HepG2 (cell line): ENCODE data around the gene DST. TPM values are rescaled to one million over a fixed set of nuclear protein-coding genes. Genes with fewer than 3 reads are reported as not detected.

Experiments used
- AGO2 ChIP-seq: fragments of 200-400 bp; formaldehyde crosslinking; optimal IDR thresholded peaks from 2 replicates; pipeline ENCODE3; 2017; ENCODE audit warnings: mild to moderate bottlenecking, low read depth, low read length, moderate library complexity
- CBFB ChIP-seq: sonication (generic); formaldehyde crosslinking; IDR thresholded peaks from 2 replicates; pipeline ENCODE4 v1.4.0; 2020; ENCODE audit warnings: missing genetic modification reagents
- GATAD1 ChIP-seq: IDR thresholded peaks from 2 replicates; pipeline ENCODE4 v1.6.1; 2016; ENCODE audit warnings: missing genetic modification reagents, missing compliant biosample characterization
- IKZF4 ChIP-seq: sonication (generic); formaldehyde crosslinking; IDR thresholded peaks from 2 replicates; pipeline ENCODE4 v1.5.1; 2020; ENCODE audit warnings: borderline replicate concordance, mild to moderate bottlenecking, low read depth, missing genetic modification reagents; ENCODE audit errors: not compliant biosample characterization
- MEF2D ChIP-seq: sonication (generic); formaldehyde crosslinking; IDR thresholded peaks from 2 replicates; pipeline ENCODE4 v1.5.1; 2020; ENCODE audit warnings: mild to moderate bottlenecking, missing genetic modification reagents
- MXD4 ChIP-seq: IDR thresholded peaks from 2 replicates; pipeline ENCODE4 v1.6.1; 2016; ENCODE audit warnings: mild to moderate bottlenecking, missing biosample characterization, missing genetic modification reagents
- NKX3-1 ChIP-seq: sonication (generic); formaldehyde crosslinking; IDR thresholded peaks from 2 replicates; pipeline ENCODE4 v1.5.0; 2020; ENCODE audit warnings: missing genetic modification reagents
- NONO ChIP-seq, 2 experiments: fragments of 450-650 bp in 1 of 2; sonication (generic) in 1 of 2; formaldehyde crosslinking in 1 of 2; IDR thresholded peaks in 1 of 2; conservative IDR thresholded peaks in 1 of 2; 2 replicates each; pipeline versions ENCODE4 v1.6.1 to v1.8.0; 2017 to 2022; ENCODE audit warnings: mild to moderate bottlenecking in 1 of 2, missing genetic modification reagents in 1 of 2, moderate library complexity in 1 of 2
- REPIN1 ChIP-seq: sonication (generic); formaldehyde crosslinking; IDR thresholded peaks from 2 replicates; pipeline ENCODE4 v1.8.0; 2022; ENCODE audit warnings: missing genetic modification reagents, low read depth, mild to moderate bottlenecking, borderline replicate concordance
- REXO4 ChIP-seq: sonication (generic); formaldehyde crosslinking; IDR thresholded peaks from 2 replicates; pipeline ENCODE4 v1.8.0; 2022; ENCODE audit warnings: missing genetic modification reagents, mild to moderate bottlenecking, borderline replicate concordance
- SCMH1 ChIP-seq: sonication (generic); formaldehyde crosslinking; IDR thresholded peaks from 2 replicates; pipeline ENCODE4 v1.9.0; 2021; ENCODE audit warnings: missing genetic modification reagents, mild to moderate bottlenecking, borderline replicate concordance
- SP4 ChIP-seq: sonication (generic); formaldehyde crosslinking; IDR thresholded peaks from 2 replicates; pipeline ENCODE4 v1.8.1; 2023; ENCODE audit warnings: mild to moderate bottlenecking, missing genetic modification reagents
- TCF12 ChIP-seq, 2 experiments: fragments of 450-650 bp in 1 of 2; sonication (generic) in 1 of 2; formaldehyde crosslinking in 1 of 2; IDR thresholded peaks; 2 replicates each; pipeline versions ENCODE4 v1.6.1 to v1.8.0; 2017 to 2022; ENCODE audit warnings: antibody characterized with exemption in 1 of 2, mild to moderate bottlenecking in 1 of 2, missing genetic modification reagents in 1 of 2, moderate library complexity in 1 of 2
- TRIM22 ChIP-seq: fragments of 450-650 bp; IDR thresholded peaks from 2 replicates; pipeline ENCODE4 v1.6.1; 2017
- WIZ ChIP-seq: sonication (generic); formaldehyde crosslinking; IDR thresholded peaks from 2 replicates; pipeline ENCODE4 v1.5.1; 2020; ENCODE audit warnings: mild to moderate bottlenecking, missing genetic modification reagents
- ZBTB10 ChIP-seq: sonication (generic); formaldehyde crosslinking; IDR thresholded peaks from 2 replicates; pipeline ENCODE4 v1.4.0; 2020; ENCODE audit warnings: missing genetic modification reagents, borderline replicate concordance
- ZC3H13 ChIP-seq: sonication (generic); formaldehyde crosslinking; IDR thresholded peaks from 2 replicates; pipeline ENCODE4 v1.8.1; 2023; ENCODE audit warnings: mild to moderate bottlenecking, missing genetic modification reagents, moderate library complexity
- ZNF260 ChIP-seq: sonication (generic); formaldehyde crosslinking; IDR thresholded peaks from 2 replicates; pipeline ENCODE4 v1.4.0; 2020; ENCODE audit warnings: missing genetic modification reagents, low read depth, mild to moderate bottlenecking, borderline replicate concordance
- ZNF34 ChIP-seq: sonication (generic); formaldehyde crosslinking; IDR thresholded peaks from 2 replicates; pipeline ENCODE4 v1.4.0; 2020; ENCODE audit warnings: mild to moderate bottlenecking, missing genetic modification reagents, borderline replicate concordance
- ZNF350 ChIP-seq: sonication (generic); formaldehyde crosslinking; IDR thresholded peaks from 2 replicates; pipeline ENCODE4 v1.4.0; 2020; ENCODE audit warnings: mild to moderate bottlenecking, low read depth, missing genetic modification reagents, borderline replicate concordance
- ZNF503 ChIP-seq: sonication (generic); formaldehyde crosslinking; IDR thresholded peaks from 2 replicates; pipeline ENCODE4 v1.4.0; 2020; ENCODE audit warnings: missing genetic modification reagents
- ZNF777 ChIP-seq: sonication (generic); formaldehyde crosslinking; IDR thresholded peaks from 2 replicates; pipeline ENCODE4 v1.4.0; 2020; ENCODE audit warnings: missing genetic modification reagents
- polyA plus RNA-seq, 8 experiments: library from polyadenylated mRNA; depleted of rRNA in 3 of 8; stranded (reverse) in 7 of 8; unstranded in 1 of 8; fragments of >200 nt; fragmentation: Illumina TruSeq in 4 of 8; extraction: Trizol in 4 of 8; gene quantifications; 2 replicates each; pipeline versions ENCODE4 v1.2.1 to v1.2.3, GENCODE V29; 2011 to 2016; ENCODE audit warnings: low read depth in 4 of 8, missing spikeins in 1 of 8, mixed read lengths in 1 of 8; ENCODE audit not compliant: insufficient read depth in 1 of 8
- total RNA-seq, 5 experiments: library from RNA; depleted of rRNA; stranded (reverse); fragments of >200 nt; fragmentation: Illumina TruSeq; extraction: Trizol; gene quantifications; 2 replicates each; pipeline ENCODE4 v1.2.3, GENCODE V29; 2016; ENCODE audit warnings: low read depth in 1 of 5

DST gene
- total and polyA plus RNA-seq, 2 of the 13 experiments (the other 11 are each of a cell fraction or from before 2014, with no cell fraction given), result 64.4 to 89.0 TPM

- TF ChIP-seq MEF2D (CRISPR knock-in tag), result peak; percentile 89
- TF ChIP-seq ZNF777 (CRISPR knock-in tag), result peak; percentile 59
- TF ChIP-seq TRIM22, result no peak
- TF ChIP-seq ZBTB10 (CRISPR knock-in tag), result 0 out of 2 replicates have a peak, but pooled peaks have one; percentile 38
- TF ChIP-seq MXD4, result peak; percentile 72; the same call in 1 of the 2 replicates
- TF ChIP-seq REXO4 (CRISPR knock-in tag), result no peak
- TF ChIP-seq TCF12 (IDR thresholded peaks at IDR 0.05), result no peak
- TF ChIP-seq TCF12 (CRISPR knock-in tag; IDR thresholded peaks at IDR 0.05), result no peak
- no peak for TF ChIP-seq ZNF260 (CRISPR knock-in tag)
- peak; percentile 97 for TF ChIP-seq ZNF350 (CRISPR knock-in tag)
- peak; percentile 73; the same call in 1 of the 2 replicates for TF ChIP-seq WIZ
- TF ChIP-seq NKX3-1 (CRISPR knock-in tag), result no peak; the same call in 1 of the 2 replicates
- TF ChIP-seq CBFB (CRISPR knock-in tag), result peak; percentile 87
- peak; percentile 87 for TF ChIP-seq SP4 (CRISPR knock-in tag)
- peak; percentile 67 for TF ChIP-seq AGO2
- TF ChIP-seq ZNF34, result no peak; the same call in 1 of the 2 replicates
- TF ChIP-seq SCMH1 (CRISPR knock-in tag), result no peak
- TF ChIP-seq REPIN1 (CRISPR knock-in tag), result peak; percentile 92
- no peak for TF ChIP-seq NONO (IDR thresholded peaks at IDR 0.05)
- peak; percentile 97 for TF ChIP-seq NONO (CRISPR knock-in tag; conservative IDR thresholded peaks at IDR 0.05)
- TF ChIP-seq IKZF4 (CRISPR knock-in tag), result peak; percentile 74
- TF ChIP-seq GATAD1 (CRISPR knock-in tag), result peak; percentile 76
- peak; percentile 70; the same call in 1 of the 2 replicates for TF ChIP-seq ZC3H13 (CRISPR knock-in tag)
- TF ChIP-seq ZNF503 (CRISPR knock-in tag), result peak; percentile 3; the same call in 1 of the 2 replicates
Observed at GRCh38 chr6:56542364-56543331, 100.0 kb downstream of the DST start (continued).
